HepG2 (cell line): ENCODE data around the gene ECPAS. TPM values are rescaled to one million over a fixed set of nuclear protein-coding genes. Genes with fewer than 3 reads are reported as not detected.

Source experiments
- ATAC-seq: fragments of 200-7000 bp; cut with Tn5 transposase; 3 replicates; pipeline ENCODE4 v1.9.1; 2020; ENCODE audit warnings: mild to moderate bottlenecking, moderate library complexity
- BruUV-seq: library from RNA; stranded (reverse); fragments of 400-500 nt; replicated peaks from 2 replicates; lab custom pipeline; 2021; lab: Mats Ljungman, UMichigan
- CTCF ChIA-PET: fragments of 300-600 bp; formaldehyde crosslinking; extraction: SDS; loops from one replicate; lab custom pipeline; 2021; ENCODE audit warnings: low total read pairs, inconsistent platforms, low intra/inter-chr PET ratio; lab: Yijun Ruan, JAX
- POLR2A ChIA-PET: fragments of 350-600 bp; sonication (Branson Sonifier 250); formaldehyde crosslinking; loops from one replicate; lab custom pipeline; 2020; ENCODE audit warnings: antibody characterized with exemption, inconsistent platforms; lab: Yijun Ruan, JAX
- DNase-seq: peaks from one replicate; pipeline ENCODE4 v3.0.0-alpha.2; 2015; ENCODE audit warnings: low spot score
- FAIRE-seq: peaks from 3 replicates; lab custom pipeline; 2011; peaks lifted over from hg19 to GRCh38; lab: Jason Lieb, UNC
- H2AFZ ChIP-seq: one replicate; pipeline ENCODE4 v1.6.1; 2011; ENCODE audit warnings: low read length, inconsistent platforms
- H3K27ac ChIP-seq: fragments of 300-600 bp; 3 replicates; pipeline ENCODE4 v1.8.0; 2011; ENCODE audit warnings: mixed run types, mild to moderate bottlenecking, mixed read lengths, low read length, inconsistent platforms; ENCODE audit not compliant: insufficient read depth; ENCODE audit errors: extremely low read length
- H3K27me3 ChIP-seq, 2 experiments: fragments of 200-600 bp in 1 of 2; 2 replicates in 1 of 2; 3 replicates in 1 of 2; pipeline versions ENCODE4 v1.6.0 to v1.8.0; 2011; ENCODE audit warnings: low read length in 2 of 2, mild to moderate bottlenecking in 2 of 2, moderate library complexity in 2 of 2, inconsistent platforms in 1 of 2; ENCODE audit not compliant: insufficient read depth in 2 of 2, control insufficient read depth in 1 of 2
- H3K36me3 ChIP-seq, 2 experiments: fragments of 200-600 bp in 1 of 2; replicated peaks in 1 of 2; 2 replicates in 1 of 2; 3 replicates in 1 of 2; pipeline versions ENCODE4 v1.5.1 to v1.8.0; 2011; ENCODE audit warnings: low read length in 2 of 2, inconsistent platforms in 1 of 2; ENCODE audit not compliant: insufficient read depth in 2 of 2, control insufficient read depth in 1 of 2
- H3K4me1 ChIP-seq: 2 replicates; pipeline ENCODE4 v1.5.1; 2012; ENCODE audit warnings: low read length, inconsistent platforms; ENCODE audit not compliant: insufficient read depth
- H3K4me2 ChIP-seq: 2 replicates; pipeline ENCODE4 v1.6.0; 2011; ENCODE audit warnings: low read depth, low read length, inconsistent platforms
- H3K4me3 ChIP-seq, 3 experiments: fragments of 200-600 bp in 1 of 3; sonication (generic), shearing (Covaris generic) in 1 of 3; replicated peaks in 1 of 3; 2 replicates each; pipeline ENCODE4 v1.5.1; 2011 to 2016; ENCODE audit warnings: low read length in 3 of 3, inconsistent platforms in 2 of 3, low read depth in 2 of 3, mild to moderate bottlenecking in 2 of 3, control low read depth in 1 of 3, mixed read lengths in 1 of 3; ENCODE audit not compliant: insufficient read depth in 1 of 3
- H3K79me2 ChIP-seq: one replicate; pipeline ENCODE4 v1.6.1; 2011; ENCODE audit warnings: low read length, inconsistent platforms; ENCODE audit not compliant: insufficient read depth
- H3K9ac ChIP-seq: 2 replicates; pipeline ENCODE4 v1.6.0; 2011; ENCODE audit warnings: mild to moderate bottlenecking, low read depth, low read length, inconsistent platforms; ENCODE audit not compliant: insufficient read depth
- H3K9me3 ChIP-seq: 2 replicates; pipeline ENCODE4 v1.5.1; 2012; ENCODE audit warnings: mild to moderate bottlenecking, low read length
- H4K20me1 ChIP-seq: 2 replicates; pipeline ENCODE4 v1.6.0; 2011; ENCODE audit warnings: inconsistent platforms, mild to moderate bottlenecking, low read length, moderate library complexity; ENCODE audit not compliant: insufficient read depth
- ELF1 ChIP-seq: sonication (generic); formaldehyde crosslinking; IDR thresholded peaks from 2 replicates; pipeline ENCODE4 v1.4.0; 2020; ENCODE audit warnings: missing genetic modification reagents
- FOXO1 ChIP-seq: sonication (generic); formaldehyde crosslinking; IDR thresholded peaks from 2 replicates; pipeline ENCODE4 v1.4.0; 2020; ENCODE audit warnings: missing genetic modification reagents
- HNRNPL ChIP-seq: fragments of 200-400 bp; formaldehyde crosslinking; IDR thresholded peaks from 2 replicates; pipeline ENCODE4 v1.6.1; 2017; ENCODE audit warnings: mild to moderate bottlenecking, low read depth, low read length
- MAZ ChIP-seq, 2 experiments: sonication (generic) in 1 of 2; formaldehyde crosslinking in 1 of 2; IDR thresholded peaks; 2 replicates each; pipeline versions ENCODE4 v1.5.0 to v1.6.1; 2012 to 2020; ENCODE audit warnings: low read depth in 2 of 2, mild to moderate bottlenecking in 2 of 2, borderline replicate concordance in 1 of 2, improper control_type of control experiment in 1 of 2, low read length in 1 of 2, missing genetic modification reagents in 1 of 2, moderate library complexity in 1 of 2
- MEF2D ChIP-seq: sonication (generic); formaldehyde crosslinking; IDR thresholded peaks from 2 replicates; pipeline ENCODE4 v1.5.1; 2020; ENCODE audit warnings: mild to moderate bottlenecking, missing genetic modification reagents
- NBN ChIP-seq: fragments of 450-650 bp; conservative IDR thresholded peaks from 2 replicates; pipeline ENCODE4 v1.6.1; 2017
- ZNF124 ChIP-seq: sonication (generic); formaldehyde crosslinking; IDR thresholded peaks from 2 replicates; pipeline ENCODE4 v1.4.0; 2020; ENCODE audit warnings: missing genetic modification reagents
- ZNF563 ChIP-seq: sonication (generic); formaldehyde crosslinking; IDR thresholded peaks from 2 replicates; pipeline ENCODE4 v1.8.0; 2022; ENCODE audit warnings: mild to moderate bottlenecking, moderate library complexity, missing genetic modification reagents
- WGBS: methylation state at CpG from one replicate; pipeline ENCODE4 v1.1.6; 2017; ENCODE audit warnings: low lambda C conversion rate; 5-methylcytosine and 5-hydroxymethylcytosine counted together
- in situ Hi-C: cut with HindIII; loops from 2 replicates; pipeline ENCODE4 v1.10.0; 2017; ENCODE audit warnings: low pct_unique_long_range_greater_than_20kb; ENCODE audit not compliant: extremely low pct_ligation_motif_present
- intact Hi-C: fragments of 100-400 bp; cut with micrococcal nuclease; formaldehyde crosslinking; loops from one replicate; pipeline ENCODE4 v1.10.0; 2022; ENCODE audit not compliant: unreplicated experiment
- polyA plus RNA-seq, 8 experiments: library from polyadenylated mRNA; depleted of rRNA in 3 of 8; stranded (reverse) in 7 of 8; unstranded in 1 of 8; fragments of >200 nt; fragmentation: Illumina TruSeq in 4 of 8; extraction: Trizol in 4 of 8; gene quantifications; 2 replicates each; pipeline versions ENCODE4 v1.2.1 to v1.2.3, GENCODE V29; 2011 to 2016; ENCODE audit warnings: low read depth in 4 of 8, missing spikeins in 1 of 8, mixed read lengths in 1 of 8; ENCODE audit not compliant: insufficient read depth in 1 of 8
- total RNA-seq, 5 experiments: library from RNA; depleted of rRNA; stranded (reverse); fragments of >200 nt; fragmentation: Illumina TruSeq; extraction: Trizol; gene quantifications; 2 replicates each; pipeline ENCODE4 v1.2.3, GENCODE V29; 2016; ENCODE audit warnings: low read depth in 1 of 5
- TF ChIP-seq, protein P1 (sequence below): sonication (generic); formaldehyde crosslinking; IDR thresholded peaks from 2 replicates; pipeline ENCODE4 v1.8.0; 2022; ENCODE audit warnings: mild to moderate bottlenecking, missing genetic modification reagents; ENCODE audit not compliant: insufficient replicate concordance
- TF ChIP-seq, protein P2 (sequence below): sonication (generic); formaldehyde crosslinking; IDR thresholded peaks from 2 replicates; pipeline ENCODE4 v1.4.0; 2020; ENCODE audit warnings: mild to moderate bottlenecking, missing genetic modification reagents
- TF ChIP-seq, protein P3 (sequence below): IDR thresholded peaks from 2 replicates; pipeline ENCODE4 v1.6.1; 2016; ENCODE audit warnings: missing compliant biosample characterization, missing genetic modification reagents, borderline replicate concordance
- TF ChIP-seq, protein P4 (sequence below): sonication (generic); formaldehyde crosslinking; conservative IDR thresholded peaks from 2 replicates; pipeline ENCODE4 v1.4.0; 2020; ENCODE audit warnings: missing genetic modification reagents

Gene ECPAS
- total and polyA plus RNA-seq, 2 of the 13 experiments (the other 11 are each of a cell fraction or from before 2014, with no cell fraction given) = 35.3 to 58.0 TPM

DNA sequence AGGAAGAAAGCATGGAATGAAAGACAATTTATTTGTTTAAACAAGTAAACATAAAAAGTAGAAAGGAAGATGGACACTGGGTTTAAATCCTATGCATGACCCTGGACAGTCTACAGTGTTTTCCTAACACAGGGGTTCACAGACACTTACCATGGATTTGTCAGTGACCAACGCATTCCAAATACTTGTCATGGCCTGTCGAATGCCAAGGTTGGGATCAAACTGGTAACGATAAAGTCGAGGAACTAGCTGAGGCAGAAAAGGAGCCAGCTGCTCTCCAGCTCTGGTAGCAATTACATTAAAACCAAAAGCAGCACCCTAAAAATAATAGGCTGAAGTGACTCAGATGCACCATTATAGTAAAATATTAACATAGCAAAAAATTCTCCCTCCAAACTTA lies 94.8 kb downstream of the ECPAS start (continued):
- TF ChIP-seq, protein P1, sequence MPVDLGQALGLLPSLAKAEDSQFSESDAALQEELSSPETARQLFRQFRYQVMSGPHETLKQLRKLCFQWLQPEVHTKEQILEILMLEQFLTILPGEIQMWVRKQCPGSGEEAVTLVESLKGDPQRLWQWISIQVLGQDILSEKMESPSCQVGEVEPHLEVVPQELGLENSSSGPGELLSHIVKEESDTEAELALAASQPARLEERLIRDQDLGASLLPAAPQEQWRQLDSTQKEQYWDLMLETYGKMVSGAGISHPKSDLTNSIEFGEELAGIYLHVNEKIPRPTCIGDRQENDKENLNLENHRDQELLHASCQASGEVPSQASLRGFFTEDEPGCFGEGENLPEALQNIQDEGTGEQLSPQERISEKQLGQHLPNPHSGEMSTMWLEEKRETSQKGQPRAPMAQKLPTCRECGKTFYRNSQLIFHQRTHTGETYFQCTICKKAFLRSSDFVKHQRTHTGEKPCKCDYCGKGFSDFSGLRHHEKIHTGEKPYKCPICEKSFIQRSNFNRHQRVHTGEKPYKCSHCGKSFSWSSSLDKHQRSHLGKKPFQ = no peak

DNA sequence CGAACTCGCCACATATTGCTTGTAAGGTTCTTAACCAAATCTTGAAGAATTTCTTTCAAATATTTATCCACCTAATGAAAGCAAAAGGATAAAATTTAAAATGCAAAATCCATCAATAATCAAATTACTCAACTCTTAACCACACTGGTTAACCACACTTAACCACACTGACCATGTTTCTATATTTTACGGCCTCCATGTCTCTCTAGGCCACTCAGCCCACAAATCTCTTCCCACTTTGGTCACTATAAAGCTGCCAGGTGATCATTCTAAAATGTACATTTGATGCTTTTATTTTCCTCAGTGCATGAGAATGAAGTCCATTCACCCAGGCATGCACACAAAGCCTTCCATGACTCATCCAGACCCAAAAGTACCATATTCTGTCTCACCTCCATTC lies 97.8 kb downstream of the ECPAS start:
- in situ Hi-C loops (no loop called here), intact Hi-C loops (no loop called here)
- Histone ChIP-seq H3K36me3 (peaks cover 27 to 76% of the 10 kb centered on the region in 2 experiments), H3K9ac (no peak overlapping the region), H3K4me2 (no peak overlapping the region), H3K4me3 (no peak overlapping the region), H3K27ac (no peak overlapping the region), H2AFZ (no peak overlapping the region), H3K79me2 (no peaks in the 10 kb centered on the region), H3K27me3 (no peaks in the 10 kb centered on the region), H4K20me1 (no peaks in the 10 kb centered on the region), H3K4me1 (no peaks in the 10 kb centered on the region), H3K9me3 (no peaks in the 10 kb centered on the region)
- BruUV-seq = no TSS peak
- no peak for TF ChIP-seq NBN
- TF ChIP-seq, protein P2, sequence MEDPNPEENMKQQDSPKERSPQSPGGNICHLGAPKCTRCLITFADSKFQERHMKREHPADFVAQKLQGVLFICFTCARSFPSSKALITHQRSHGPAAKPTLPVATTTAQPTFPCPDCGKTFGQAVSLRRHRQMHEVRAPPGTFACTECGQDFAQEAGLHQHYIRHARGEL = no peak
- TF ChIP-seq, protein P3, sequence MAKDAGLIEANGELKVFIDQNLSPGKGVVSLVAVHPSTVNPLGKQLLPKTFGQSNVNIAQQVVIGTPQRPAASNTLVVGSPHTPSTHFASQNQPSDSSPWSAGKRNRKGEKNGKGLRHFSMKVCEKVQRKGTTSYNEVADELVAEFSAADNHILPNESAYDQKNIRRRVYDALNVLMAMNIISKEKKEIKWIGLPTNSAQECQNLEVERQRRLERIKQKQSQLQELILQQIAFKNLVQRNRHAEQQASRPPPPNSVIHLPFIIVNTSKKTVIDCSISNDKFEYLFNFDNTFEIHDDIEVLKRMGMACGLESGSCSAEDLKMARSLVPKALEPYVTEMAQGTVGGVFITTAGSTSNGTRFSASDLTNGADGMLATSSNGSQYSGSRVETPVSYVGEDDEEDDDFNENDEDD = no peak
- TF ChIP-seq ZNF124 = no peak
- no peak for TF ChIP-seq FOXO1 (CRISPR knock-in tag)
- no peak for TF ChIP-seq ELF1
- TF ChIP-seq MEF2D (CRISPR knock-in tag) = no peak
- TF ChIP-seq, protein P4, sequence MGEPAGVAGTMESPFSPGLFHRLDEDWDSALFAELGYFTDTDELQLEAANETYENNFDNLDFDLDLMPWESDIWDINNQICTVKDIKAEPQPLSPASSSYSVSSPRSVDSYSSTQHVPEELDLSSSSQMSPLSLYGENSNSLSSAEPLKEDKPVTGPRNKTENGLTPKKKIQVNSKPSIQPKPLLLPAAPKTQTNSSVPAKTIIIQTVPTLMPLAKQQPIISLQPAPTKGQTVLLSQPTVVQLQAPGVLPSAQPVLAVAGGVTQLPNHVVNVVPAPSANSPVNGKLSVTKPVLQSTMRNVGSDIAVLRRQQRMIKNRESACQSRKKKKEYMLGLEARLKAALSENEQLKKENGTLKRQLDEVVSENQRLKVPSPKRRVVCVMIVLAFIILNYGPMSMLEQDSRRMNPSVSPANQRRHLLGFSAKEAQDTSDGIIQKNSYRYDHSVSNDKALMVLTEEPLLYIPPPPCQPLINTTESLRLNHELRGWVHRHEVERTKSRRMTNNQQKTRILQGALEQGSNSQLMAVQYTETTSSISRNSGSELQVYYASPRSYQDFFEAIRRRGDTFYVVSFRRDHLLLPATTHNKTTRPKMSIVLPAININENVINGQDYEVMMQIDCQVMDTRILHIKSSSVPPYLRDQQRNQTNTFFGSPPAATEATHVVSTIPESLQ = no peak
- no peak for TF ChIP-seq MAZ (IDR thresholded peaks at IDR 0.05; ENCODE audit: borderline replicate concordance, low read depth, low read length)
- TF ChIP-seq MAZ (CRISPR knock-in tag; IDR thresholded peaks at IDR 0.05; ENCODE audit: low read depth) = no peak
- no peak for TF ChIP-seq HNRNPL
- TF ChIP-seq ZNF563 (CRISPR knock-in tag) = no peak
- FAIRE-seq (no peak), ATAC-seq (no peak), DNase-seq (no peak)
- ChIA-PET CTCF (no interaction called here), POLR2A (no interaction called here)
- WGBS = 98% methylated on average over 3 of the region's 3 CpGs
